ENCODE results near the gene VAPB. TPM values are rescaled to one million over a fixed set of nuclear protein-coding genes. Genes with fewer than 3 reads are reported as not detected.

VAPB gene
- polyA plus RNA-seq, 1 experiment = 43.8 TPM

- ChIA-PET CTCF (interaction anchor here (0.7 kb wide), 1 partner anchor 18 kb away, joined by 3 read pairs; no protein-coding TSS in a partner anchor), POLR2A (no interaction called here)
- Histone ChIP-seq H3K9me3 (ENCODE audit: control insufficient read depth, insufficient read depth, low read length) (no peaks in the 10 kb centered on the region), H3K27me3 (ENCODE audit: control insufficient read depth, insufficient read depth, low read length) (no peaks in the 10 kb centered on the region), H3K4me3 (ENCODE audit: low read depth, low read length) (no peak overlapping the region), H3K27ac (ENCODE audit: low read depth, low read length) (peak overlapping the region; percentile 53)
- no peak for TF ChIP-seq CTCF (IDR thresholded peaks at IDR 0.05; ENCODE audit: low read depth, low read length)
- DNase-seq (ENCODE audit: low read depth, low spot score) = no peak
These were observed 46.7 kb upstream of the VAPB start for GRCh38 chr20:58342104-58342945.

DNA sequence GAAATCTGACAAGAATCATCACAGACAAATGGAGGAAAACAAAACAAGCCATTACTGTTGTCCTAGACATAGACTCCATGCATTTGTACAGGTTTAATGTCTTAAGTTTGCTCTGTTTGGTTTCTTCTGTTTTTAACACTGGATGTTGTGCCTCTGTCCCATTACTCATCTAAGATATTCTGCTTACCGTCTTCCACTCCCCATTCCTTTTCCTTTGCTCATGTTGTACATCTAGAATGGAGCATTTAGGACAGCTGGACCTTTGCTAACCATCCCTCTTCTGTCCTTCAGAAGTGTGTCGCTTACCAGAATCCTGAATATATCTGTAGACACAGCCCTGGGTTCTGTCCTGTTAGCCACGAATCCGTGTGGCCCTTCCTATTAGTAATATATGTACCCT, 44.3 kb upstream of the VAPB start:
- CTCF ChIA-PET = no interaction called here
- POLR2A ChIA-PET = no interaction called here
- no peak overlapping the region for H3K27ac ChIP-seq (ENCODE audit: low read depth, low read length)

GRCh38 chr20:58349570-58349969, 39.5 kb upstream of the VAPB start:
- DNase-seq (ENCODE audit: low read depth, low spot score) = no peak
- ChIA-PET POLR2A (interaction anchor here (0.6 kb wide), 1 partner anchor 26 kb away, joined by 3 read pairs; no protein-coding TSS in a partner anchor), CTCF (no interaction called here)

More for the DNA sequence above, 44.3 kb upstream of the VAPB start:
- no peak overlapping the region for H3K4me3 ChIP-seq (ENCODE audit: low read depth, low read length)
- no peak for DNase-seq (ENCODE audit: low read depth, low spot score)
- TF ChIP-seq CTCF (IDR thresholded peaks at IDR 0.05; ENCODE audit: low read depth, low read length) = no peak
- no peaks in the 10 kb centered on the region for H3K9me3 ChIP-seq (ENCODE audit: control insufficient read depth, insufficient read depth, low read length)
- no peaks in the 10 kb centered on the region for H3K27me3 ChIP-seq (ENCODE audit: control insufficient read depth, insufficient read depth, low read length)

DNA sequence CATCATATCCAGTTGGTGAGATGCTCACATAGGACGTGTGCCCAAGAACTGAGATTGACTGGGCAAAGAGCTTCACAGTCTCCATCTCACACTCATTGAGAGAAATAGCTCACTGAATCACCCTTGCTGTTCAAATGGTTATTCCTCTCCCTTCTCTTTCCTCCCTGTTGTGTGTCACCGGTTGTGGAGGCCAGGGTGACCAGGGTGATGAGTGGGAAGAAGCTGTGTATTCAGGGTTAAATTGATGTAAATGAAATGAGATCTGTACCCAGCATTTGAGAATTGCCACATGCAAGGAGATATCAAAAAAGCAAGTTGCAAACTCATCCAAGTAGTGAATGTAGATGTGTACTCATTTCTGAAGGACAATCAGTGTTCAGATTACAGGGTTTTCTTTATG, 36.6 kb upstream of the VAPB start:
- TF ChIP-seq CTCF (IDR thresholded peaks at IDR 0.05; ENCODE audit: low read depth, low read length) = no peak
- Histone ChIP-seq H3K27ac (ENCODE audit: low read depth, low read length) (no peak overlapping the region), H3K9me3 (ENCODE audit: control insufficient read depth, insufficient read depth, low read length) (no peaks in the 10 kb centered on the region), H3K27me3 (ENCODE audit: control insufficient read depth, insufficient read depth, low read length) (no peaks in the 10 kb centered on the region), H3K4me3 (ENCODE audit: low read depth, low read length) (no peak overlapping the region)
- ChIA-PET CTCF (interaction anchor here (2.1 kb wide), 1 partner anchor 115 kb away, joined by 10 read pairs; no protein-coding TSS in a partner anchor), POLR2A (no interaction called here)
- no peak for DNase-seq (ENCODE audit: low read depth, low spot score)

More at GRCh38 chr20:58349570-58349969, 39.5 kb upstream of the VAPB start:
- Histone ChIP-seq H3K27me3 (ENCODE audit: control insufficient read depth, insufficient read depth, low read length) (no peaks in the 10 kb centered on the region), H3K4me3 (ENCODE audit: low read depth, low read length) (no peak overlapping the region), H3K27ac (ENCODE audit: low read depth, low read length) (no peak overlapping the region), H3K9me3 (ENCODE audit: control insufficient read depth, insufficient read depth, low read length) (no peaks in the 10 kb centered on the region)
- peak; percentile 30 for TF ChIP-seq CTCF (IDR thresholded peaks at IDR 0.05; ENCODE audit: low read depth, low read length)

DNA sequence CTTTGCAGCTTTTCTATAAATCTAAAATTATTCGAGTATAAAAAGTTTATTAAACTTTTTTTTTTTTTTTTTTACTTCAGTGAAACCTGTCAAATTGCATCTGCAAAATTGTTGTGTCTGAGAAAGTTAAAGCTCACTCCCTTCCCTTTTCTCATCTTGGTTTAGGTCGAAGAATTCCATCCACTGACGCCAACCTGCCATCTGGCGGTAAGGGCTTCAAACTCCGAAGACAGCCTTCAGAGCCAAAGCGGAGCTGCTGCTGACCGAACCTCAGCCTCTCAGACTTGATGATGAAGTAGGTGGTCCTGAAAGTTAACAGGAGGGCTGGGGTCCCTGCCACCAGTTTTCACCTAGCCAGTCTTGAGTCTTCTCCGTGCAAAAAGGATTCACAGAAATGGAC, 29.6 kb upstream of the VAPB start:
- H3K27ac ChIP-seq (ENCODE audit: low read depth, low read length) = no peak overlapping the region
- no peak for DNase-seq (ENCODE audit: low read depth, low spot score)
- ChIA-PET CTCF (interaction anchor here (0.6 to 4.6 kb wide), 8 partner anchors 9 to 1059 kb away, joined by 3 to 38 read pairs (median 6); no protein-coding TSS in a partner anchor), POLR2A (no interaction called here)
- H3K27me3 ChIP-seq (ENCODE audit: control insufficient read depth, insufficient read depth, low read length) = no peaks in the 10 kb centered on the region
- peak; percentile 56 for TF ChIP-seq CTCF (IDR thresholded peaks at IDR 0.05; ENCODE audit: low read depth, low read length)
- H3K4me3 ChIP-seq (ENCODE audit: low read depth, low read length) = no peak overlapping the region
- no peaks in the 10 kb centered on the region for H3K9me3 ChIP-seq (ENCODE audit: control insufficient read depth, insufficient read depth, low read length)
